Neural progenitor cell (in vitro differentiated cells): ENCODE results near the gene BICD1.

ENCODE experiments used
- CTCF ChIP-seq: fragments of 200-600 bp; sonication (generic); IDR thresholded peaks from 2 replicates; pipeline ENCODE4 v1.5.1; 2017; ENCODE audit warnings: antibody characterized with exemption, mild to moderate bottlenecking
- EZH2 ChIP-seq: fragments of 200-600 bp; sonication (generic); IDR thresholded peaks from 2 replicates; pipeline ENCODE4 v1.6.1; 2017; ENCODE audit warnings: antibody characterized with exemption, mild to moderate bottlenecking, moderate library complexity
- EZH2phosphoT487 ChIP-seq: fragments of 200-600 bp; sonication (generic); IDR thresholded peaks from 2 replicates; pipeline ENCODE4 v1.6.1; 2017; ENCODE audit warnings: antibody characterized with exemption

GRCh38 chr12:32254260-32254956, 147.8 kb downstream of the BICD1 start:
- TF ChIP-seq CTCF, result no peak
- TF ChIP-seq EZH2, result no peak
- no peak for TF ChIP-seq EZH2phosphoT487
